ENCODE results near the gene DNAI4. TPM values are rescaled to one million over a fixed set of nuclear protein-coding genes. Genes with fewer than 3 reads are reported as not detected.
A peak's percentile ranks its signal among the peaks of the same experiment; 100 is the strongest.

DNAI4 gene
- total and polyA plus RNA-seq, 2 donors (not counting 3 experiments of a cell fraction or from before 2014, with no cell fraction given) = 0.51 to 3.3 TPM

DNA sequence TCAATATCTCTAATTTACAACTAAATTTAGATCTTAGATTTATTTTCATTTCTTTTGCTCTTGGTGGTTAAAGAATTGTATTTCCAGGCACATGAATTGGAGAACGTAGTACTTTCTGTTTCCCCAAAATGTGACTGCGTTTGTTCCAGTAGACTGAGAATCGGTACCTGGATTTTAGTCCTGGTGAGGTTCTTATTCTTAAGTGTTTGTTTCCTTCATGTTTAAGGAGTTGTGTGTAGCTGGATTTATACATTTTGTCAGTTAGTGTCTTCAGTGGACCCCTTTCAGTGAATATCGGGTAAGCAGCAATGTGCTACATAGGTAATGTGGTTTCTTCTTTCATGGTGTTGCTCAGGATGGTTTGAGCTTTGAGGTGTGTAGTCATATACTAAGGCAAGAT, 6.9 kb upstream of the DNAI4 start:
- intact Hi-C loops (cut with micrococcal nuclease) (loop anchor here (2.0 to 10.0 kb wide), 5 partner anchors 23 to 1509 kb away; partner anchors contain the start of genes LEPR and LEPROT), dilution Hi-C loops (cut with MboI; ENCODE audit: extremely low pct_ligation_motif_present, low sequenced_read_pairs) (no loop called here)
- Histone ChIP-seq H3K4me1 (ENCODE audit: control insufficient read depth, extremely low read depth, insufficient read depth, low read length) (peaks cover 43% of the 10 kb centered on the region), H3K4me3 (replicated peaks in 1 of 3; ENCODE audit: insufficient read depth in 1 of 3, low read depth in 1 of 3, low read length in 3 of 3) (peak overlapping the region; percentile 98 to 99 (median 99)), H3K27me3 (ENCODE audit: control insufficient read depth in 2 of 2, insufficient read depth in 2 of 2, low read length in 2 of 2) (no peaks in the 10 kb centered on the region), H3K36me3 (ENCODE audit: control insufficient read depth in 2 of 2, extremely low read depth in 1 of 2, insufficient read depth in 2 of 2, low read length in 2 of 2) (no peaks in the 10 kb centered on the region), H3K27ac (ENCODE audit: insufficient read depth, low read depth, low read length) (peak overlapping the region; percentile 84), H4K20me1 (replicated peaks; ENCODE audit: control insufficient read depth, extremely low read depth, insufficient read depth, low read length) (no peaks in the 10 kb centered on the region), H2AFZ (ENCODE audit: low read depth, low read length) (no peak overlapping the region), H3K79me2 (ENCODE audit: control insufficient read depth, insufficient read depth, low read length) (peaks cover 84% of the 10 kb centered on the region), H3K9me1 (replicated peaks; ENCODE audit: control insufficient read depth, extremely low read depth, insufficient read depth, low read length) (no peaks in the 10 kb centered on the region), H3K9me3 (replicated peaks; ENCODE audit: control insufficient read depth, insufficient read depth, low read length) (no peaks in the 10 kb centered on the region), H3K9ac (replicated peaks; ENCODE audit: extremely low read depth, insufficient read depth, low read length) (peak overlapping the region; percentile 95), H3K4me2 (ENCODE audit: insufficient read depth, low read length) (peak overlapping the region; percentile 95)
- FAIRE-seq (no peak), DNase-seq (ENCODE audit: low read depth, low spot score) (peak; percentile 55)
- ChIA-PET CTCF (interaction anchor here (1.3 to 3.1 kb wide), 2 partner anchors 10 to 65 kb away, joined by 3 to 8 read pairs; no protein-coding TSS in a partner anchor), POLR2A (no interaction called here)
- BruUV-seq (replicated peaks) = no TSS peak
- TF ChIP-seq GATA2 (IDR thresholded peaks at IDR 0.05; ENCODE audit: insufficient read depth, insufficient read length, low read depth, low read length) = no peak
- TF ChIP-seq MAX (IDR thresholded peaks at IDR 0.05; ENCODE audit: insufficient read depth, insufficient read length) = no peak
- TF ChIP-seq EZH2 (IDR thresholded peaks at IDR 0.05; ENCODE audit: borderline replicate concordance, low read depth, low read length, severe bottlenecking) = no peak

DNA sequence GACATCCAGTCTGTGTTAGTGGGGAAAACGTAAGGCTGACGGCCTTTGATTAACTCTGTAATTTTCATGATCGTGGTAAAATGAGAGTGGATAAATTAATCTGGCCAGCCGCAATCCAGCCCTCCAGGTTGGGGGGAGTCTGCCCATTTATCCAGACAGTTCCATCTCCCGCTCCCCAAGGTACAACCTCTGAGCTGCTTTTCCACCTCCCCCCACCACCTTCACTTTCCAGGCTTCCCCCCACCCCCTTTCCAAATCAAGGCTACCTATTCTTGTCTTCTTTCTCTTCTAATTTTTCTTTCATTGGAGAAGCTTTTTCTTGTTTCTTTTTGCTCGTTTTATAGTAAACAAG, 6.1 kb upstream of the DNAI4 start:
- no TSS peak for BruUV-seq (replicated peaks)
- H3K4me1 ChIP-seq (ENCODE audit: control insufficient read depth, extremely low read depth, insufficient read depth, low read length) = peaks cover 51% of the 10 kb centered on the region
- intact Hi-C loops (cut with micrococcal nuclease) = loop anchor here (2.0 to 10.0 kb wide), 5 partner anchors 24 to 1508 kb away; partner anchors contain the start of genes LEPR and LEPROT

More for the DNA sequence above, 6.1 kb upstream of the DNAI4 start:
- H3K79me2 ChIP-seq (ENCODE audit: control insufficient read depth, insufficient read depth, low read length) = peaks cover 84% of the 10 kb centered on the region
- H3K9ac ChIP-seq (replicated peaks; ENCODE audit: extremely low read depth, insufficient read depth, low read length) = peak overlapping the region; percentile 95
- no peaks in the 10 kb centered on the region for H3K9me1 ChIP-seq (replicated peaks; ENCODE audit: control insufficient read depth, extremely low read depth, insufficient read depth, low read length)
- ChIA-PET CTCF (interaction anchor here (0.6 to 3.1 kb wide), 7 partner anchors 13 to 169 kb away, joined by 3 to 8 read pairs (median 3); no protein-coding TSS in a partner anchor), POLR2A (no interaction called here)
- dilution Hi-C loops (cut with MboI; ENCODE audit: extremely low pct_ligation_motif_present, low sequenced_read_pairs) = no loop called here
- peak overlapping the region; percentile 98 to 99 (median 99) for H3K4me3 ChIP-seq (replicated peaks in 1 of 3; ENCODE audit: insufficient read depth in 1 of 3, low read depth in 1 of 3, low read length in 3 of 3)
- FAIRE-seq = no peak
- H3K27me3 ChIP-seq (ENCODE audit: control insufficient read depth in 2 of 2, insufficient read depth in 2 of 2, low read length in 2 of 2) = no peaks in the 10 kb centered on the region
- no peak for DNase-seq (ENCODE audit: low read depth, low spot score)
- peak overlapping the region; percentile 50 for H2AFZ ChIP-seq (ENCODE audit: low read depth, low read length)
- no peak for TF ChIP-seq EZH2 (IDR thresholded peaks at IDR 0.05; ENCODE audit: borderline replicate concordance, low read depth, low read length, severe bottlenecking)
- no peak for TF ChIP-seq JUN (IDR thresholded peaks at IDR 0.05; ENCODE audit: borderline replicate concordance, insufficient read depth, insufficient read length, low read depth)
- no peak for TF ChIP-seq POLR2AphosphoS5 (IDR thresholded peaks at IDR 0.05; ENCODE audit: insufficient read depth, low read depth, low read length)
- TF ChIP-seq CTCF (IDR thresholded peaks at IDR 0.05; ENCODE audit: extremely low read depth in 1 of 2, insufficient read depth in 1 of 2, low read depth in 1 of 2, low read length in 2 of 2) = no peak
- TF ChIP-seq MAX (IDR thresholded peaks at IDR 0.05; ENCODE audit: insufficient read depth, insufficient read length) = no peak
- TF ChIP-seq FOS (IDR thresholded peaks at IDR 0.05; ENCODE audit: borderline replicate concordance, insufficient read depth, low read length) = no peak
- no peak for TF ChIP-seq MYC (IDR thresholded peaks at IDR 0.05; ENCODE audit: low read depth, low read length)
- TF ChIP-seq POLR2A (IDR thresholded peaks at IDR 0.05; ENCODE audit: low read depth, low read length) = no peak
- TF ChIP-seq GATA2 (IDR thresholded peaks at IDR 0.05; ENCODE audit: insufficient read depth, insufficient read length, low read depth, low read length) = no peak
- H3K36me3 ChIP-seq (ENCODE audit: control insufficient read depth in 2 of 2, extremely low read depth in 1 of 2, insufficient read depth in 2 of 2, low read length in 2 of 2) = no peaks in the 10 kb centered on the region
- peak overlapping the region; percentile 95 for H3K4me2 ChIP-seq (ENCODE audit: insufficient read depth, low read length)
- peak overlapping the region; percentile 84 for H3K27ac ChIP-seq (ENCODE audit: insufficient read depth, low read depth, low read length)
- H3K9me3 ChIP-seq (replicated peaks; ENCODE audit: control insufficient read depth, insufficient read depth, low read length) = no peaks in the 10 kb centered on the region
- no peaks in the 10 kb centered on the region for H4K20me1 ChIP-seq (replicated peaks; ENCODE audit: control insufficient read depth, extremely low read depth, insufficient read depth, low read length)

Data from endothelial cell of umbilical vein (primary cell).